ENCODE measurements around the gene SLC25A21.

Gene SLC25A21

DNA sequence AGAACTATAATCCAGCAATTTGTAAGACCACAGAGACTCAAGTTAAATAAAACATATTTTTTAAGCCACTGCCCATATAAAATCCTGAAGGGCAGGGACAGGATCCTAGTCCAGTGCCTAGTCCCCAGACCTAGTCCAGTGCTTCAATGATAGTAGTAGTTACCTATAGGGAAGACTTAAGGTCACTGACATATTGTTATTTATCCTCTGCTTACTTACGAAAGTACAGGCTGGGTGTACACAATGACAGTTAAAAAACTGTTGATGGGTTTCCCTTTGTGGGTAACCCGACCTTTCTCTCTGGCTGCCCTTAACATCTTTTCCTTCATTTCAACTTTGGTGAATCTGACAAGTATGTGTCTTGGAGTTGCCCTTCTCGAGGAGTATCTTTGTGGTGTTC, 192.5 kb downstream of the SLC25A21 start:
- no peak for DNase-seq

GRCh38 chr14:36976571-36977023, 195.8 kb downstream of the SLC25A21 start:
- DNase-seq = no peak

DNA sequence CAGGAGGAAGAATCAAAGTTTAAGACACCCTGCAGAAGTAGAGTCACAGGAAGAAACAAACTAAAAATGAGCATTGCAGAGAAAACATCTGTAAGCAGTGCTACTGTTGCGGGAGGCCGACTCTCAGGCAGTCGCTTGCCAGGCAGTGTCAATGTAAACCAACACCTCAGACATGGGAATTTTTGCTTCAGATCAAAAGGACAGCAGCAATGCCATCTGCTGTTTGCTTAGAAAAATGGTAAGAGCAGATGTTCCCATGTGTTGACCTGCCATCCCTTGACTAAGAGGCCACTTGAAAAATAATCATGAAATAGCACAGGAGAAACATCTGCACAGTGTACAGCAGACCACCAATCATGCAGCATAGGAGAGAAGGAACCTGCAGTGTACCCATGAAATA, 196.6 kb downstream of the SLC25A21 start:
- no peak for DNase-seq

DNA sequence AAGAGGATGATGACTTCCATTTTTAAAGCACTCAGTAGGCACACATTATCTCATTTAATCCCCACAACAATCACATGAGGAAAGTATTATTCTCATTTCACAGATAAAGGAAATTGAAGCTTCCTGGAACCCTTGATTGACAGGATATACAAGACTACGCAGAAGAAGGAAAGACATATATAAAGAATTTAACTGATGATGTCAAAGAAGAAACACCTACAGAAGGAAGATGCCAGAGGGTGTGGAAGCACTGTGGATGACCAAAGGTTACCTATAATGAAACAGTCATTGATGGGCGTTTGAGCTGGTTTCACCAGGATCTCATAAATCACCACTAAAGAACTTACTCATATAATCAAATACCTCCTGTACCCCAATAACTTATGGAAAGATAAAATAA, 197.4 kb downstream of the SLC25A21 start:
- no peak for DNase-seq

- DNase-seq = no peak
Measured at GRCh38 chr14:36973806-36974442, 198.5 kb downstream of the SLC25A21 start.

GRCh38 chr14:36971263-36971855, 201.0 kb downstream of the SLC25A21 start:
- no peak for DNase-seq

GRCh38 chr14:36967892-36968555, 204.4 kb downstream of the SLC25A21 start:
- DNase-seq = no peak

DNA sequence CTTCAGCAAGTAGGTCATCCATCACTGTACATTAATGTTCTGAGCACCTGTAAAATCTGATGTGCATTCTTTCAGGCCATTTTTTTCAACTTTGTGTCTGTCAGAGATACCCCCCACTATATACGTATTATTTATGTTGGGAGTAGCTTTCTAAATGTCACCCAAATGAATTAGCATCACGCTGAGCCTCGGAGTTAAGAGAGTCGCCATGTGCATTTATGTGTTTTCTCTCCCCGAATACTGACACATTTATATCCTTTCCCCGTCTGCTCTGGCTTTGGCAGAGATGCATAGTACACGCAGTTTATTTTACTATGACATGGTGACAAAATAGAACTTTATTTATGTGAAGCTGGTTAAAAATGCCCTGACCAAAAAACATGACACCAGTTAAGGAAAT, 216.4 kb downstream of the SLC25A21 start:
- no peak for DNase-seq

DNA sequence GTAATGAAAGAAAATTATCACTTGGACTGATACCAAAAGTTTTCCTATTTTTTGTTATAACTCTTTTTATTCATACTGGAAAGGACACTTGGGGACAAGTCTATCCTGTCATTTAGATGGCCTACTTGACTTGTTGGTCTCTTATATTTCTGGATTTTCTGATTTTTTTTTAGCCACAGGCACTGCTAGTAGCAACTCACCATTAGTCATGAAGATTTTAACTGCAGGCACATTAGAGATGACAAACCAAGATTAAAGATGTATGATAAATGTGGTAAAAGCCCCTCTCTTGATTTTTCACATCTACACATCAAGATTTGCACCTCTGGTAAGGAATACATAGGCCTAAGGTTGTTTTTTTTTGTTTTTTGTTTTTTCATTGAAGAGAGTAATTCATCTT, 217.0 kb downstream of the SLC25A21 start:
- DNase-seq = no peak

DNA sequence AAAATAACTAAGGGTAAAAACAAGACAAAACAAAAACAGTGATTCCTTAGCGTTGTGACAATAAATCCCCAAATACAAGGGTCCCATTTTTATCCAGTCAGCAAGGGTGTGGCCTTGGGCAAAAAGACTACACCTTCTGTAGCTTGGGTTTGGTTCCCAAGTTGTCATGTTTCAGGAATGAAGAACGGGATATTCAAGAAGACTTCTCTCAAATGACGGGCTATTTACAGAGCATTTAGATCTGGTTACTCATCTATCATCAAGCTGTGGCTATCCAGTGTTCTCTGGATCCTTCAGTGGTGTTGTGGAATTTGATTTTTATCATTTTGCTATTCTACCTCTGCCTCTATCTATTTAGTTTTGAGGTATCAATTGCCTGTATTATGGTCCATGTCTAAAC, 219.7 kb downstream of the SLC25A21 start:
- no peak for DNase-seq

DNA sequence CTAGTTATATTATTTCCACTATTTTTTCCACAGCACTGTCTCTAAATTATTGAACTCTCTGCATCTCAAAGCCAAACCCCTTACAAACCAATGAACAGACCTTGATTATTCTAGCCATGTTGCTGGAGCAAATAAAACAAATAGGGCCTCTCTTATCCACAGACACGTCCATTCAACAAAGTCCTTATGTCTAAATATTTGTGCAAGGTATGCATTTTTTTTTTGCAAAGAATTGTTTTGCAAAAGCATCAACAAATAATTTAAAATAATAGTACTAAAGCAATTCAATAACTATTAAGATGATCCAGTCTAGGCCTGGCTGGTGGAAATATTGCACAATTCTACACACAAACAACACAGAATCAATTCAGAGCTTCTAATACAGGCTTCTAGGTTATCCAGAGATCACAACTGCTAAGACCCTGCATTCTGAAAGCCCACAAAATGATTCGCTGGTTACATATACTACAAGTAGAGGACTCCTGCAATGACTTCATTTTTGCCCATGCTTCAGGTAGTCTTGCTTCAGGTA, 221.0 kb downstream of the SLC25A21 start:
- no peak for DNase-seq

DNA sequence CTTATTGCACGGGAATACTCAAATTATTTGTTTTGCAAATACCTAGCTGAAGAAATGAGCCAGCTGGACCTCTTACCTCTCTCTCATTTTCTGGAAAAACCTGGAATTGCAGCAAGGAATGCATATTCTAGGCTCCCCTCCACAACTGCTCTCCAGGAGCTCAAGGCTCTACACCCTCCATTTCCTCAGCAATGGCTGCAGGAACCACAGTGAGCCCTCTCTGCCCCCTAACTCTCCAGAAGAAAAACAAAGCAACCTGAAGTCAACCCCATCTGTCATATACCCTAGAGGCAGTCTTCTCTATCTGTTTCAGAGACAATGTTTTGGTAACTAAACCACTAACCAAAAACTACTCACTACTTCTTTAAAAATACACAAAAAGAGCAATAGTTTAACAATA, 221.6 kb downstream of the SLC25A21 start:
- no peak for DNase-seq

DNA sequence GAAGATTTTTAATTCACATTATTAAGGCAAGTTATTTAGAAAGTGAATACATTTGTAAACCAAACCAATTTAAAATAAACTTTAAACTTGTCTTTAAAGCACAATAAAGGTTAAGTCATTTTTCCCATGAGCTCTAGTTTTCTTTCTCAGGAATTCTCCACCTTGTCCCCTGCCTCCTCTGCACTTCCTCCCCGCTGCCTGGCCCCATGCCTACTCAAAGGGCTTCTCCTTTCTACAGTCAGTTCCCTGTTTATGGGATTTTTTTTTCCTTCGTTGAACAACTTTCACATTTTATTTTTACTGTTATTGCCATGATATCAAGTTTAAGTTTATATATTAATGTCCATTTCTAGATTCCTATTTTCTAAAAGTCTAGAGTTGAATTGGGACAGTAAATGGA, 223.0 kb downstream of the SLC25A21 start:
- no peak for DNase-seq

DNA sequence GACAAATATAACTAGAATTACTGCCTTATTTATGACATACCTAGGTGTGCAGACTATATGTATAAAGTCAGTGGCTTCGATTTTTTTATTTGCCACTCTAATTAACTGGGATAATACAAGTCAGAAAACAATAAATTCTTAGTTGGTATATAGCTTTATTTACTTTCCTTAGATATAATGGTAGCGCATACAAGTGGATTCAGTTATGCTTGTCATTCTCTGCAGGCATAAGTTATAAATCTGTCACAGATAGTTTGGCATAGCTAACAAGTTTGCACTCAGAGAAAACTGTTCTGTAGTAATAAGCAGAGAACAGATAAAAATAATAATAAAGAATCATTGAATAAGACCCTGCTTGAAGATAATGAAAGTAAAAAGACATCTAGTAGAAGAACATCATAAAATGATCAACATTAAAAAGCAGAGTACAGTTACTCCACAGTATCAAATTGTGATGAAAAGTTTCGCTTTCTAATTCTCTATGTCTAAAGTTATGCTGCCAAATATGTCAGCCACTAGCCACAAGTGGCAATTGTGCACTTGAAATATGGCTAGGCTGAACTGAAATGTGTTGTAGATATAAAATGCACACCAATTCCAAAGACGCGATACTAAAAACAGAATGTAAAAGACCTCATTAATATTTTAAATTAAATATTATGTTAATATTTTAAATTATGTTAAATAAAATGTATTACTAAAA, 224.1 kb downstream of the SLC25A21 start:
- no peak for DNase-seq

GRCh38 chr14:36947362-36947761, 225.0 kb downstream of the SLC25A21 start:
- no peak for DNase-seq

DNA sequence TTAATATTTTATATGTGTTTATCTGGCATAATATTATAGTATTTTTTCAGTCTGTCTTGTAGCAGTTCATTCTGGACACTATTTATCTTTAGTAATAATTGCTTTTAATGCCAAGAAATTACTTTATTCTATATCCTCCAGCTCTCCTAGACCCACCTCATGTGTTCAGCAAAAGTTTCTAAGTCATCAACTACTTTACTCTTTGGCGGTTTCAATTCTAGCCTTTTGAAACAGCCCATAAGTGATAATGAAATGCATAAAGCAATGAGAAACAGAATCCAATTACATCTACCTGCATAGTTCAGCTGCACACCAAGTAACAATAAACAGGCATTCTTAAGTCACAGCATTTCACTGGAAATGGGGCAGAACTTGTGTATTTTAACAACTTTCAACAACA, 225.5 kb downstream of the SLC25A21 start:
- no peak for DNase-seq

DNA sequence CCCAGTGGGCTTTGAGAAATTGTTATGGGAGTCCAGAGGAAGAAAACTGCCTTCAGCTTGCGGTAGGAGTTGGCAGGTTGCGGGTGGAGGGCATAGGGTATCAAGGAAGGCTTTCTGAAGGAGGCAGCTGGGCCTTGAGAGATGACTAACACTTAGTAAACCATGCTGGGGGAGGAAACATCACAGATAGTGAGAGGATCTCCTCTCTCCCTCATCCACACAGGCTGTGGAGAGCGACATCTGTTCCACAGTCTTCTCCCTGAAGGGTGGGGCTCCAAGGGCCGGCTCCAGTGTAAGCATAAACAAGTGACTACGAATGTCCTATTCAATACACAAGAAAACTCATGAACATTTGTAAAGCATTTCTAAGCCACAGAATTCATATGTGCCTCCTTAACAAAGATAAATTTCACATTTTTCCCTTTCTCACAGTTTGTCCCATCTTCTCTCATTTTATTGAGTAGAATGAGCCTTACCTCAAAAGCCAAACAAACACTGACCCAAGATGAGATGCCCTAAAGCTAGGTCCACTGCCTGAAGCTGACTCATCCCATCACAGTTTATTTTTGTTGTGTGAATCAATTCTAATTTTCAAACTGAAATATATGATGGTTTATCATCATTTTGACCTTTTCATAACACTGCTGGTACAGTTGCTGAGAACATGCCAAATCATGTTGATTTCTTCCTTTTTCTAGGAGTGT, 227.9 kb downstream of the SLC25A21 start:
- DNase-seq = no peak

DNA sequence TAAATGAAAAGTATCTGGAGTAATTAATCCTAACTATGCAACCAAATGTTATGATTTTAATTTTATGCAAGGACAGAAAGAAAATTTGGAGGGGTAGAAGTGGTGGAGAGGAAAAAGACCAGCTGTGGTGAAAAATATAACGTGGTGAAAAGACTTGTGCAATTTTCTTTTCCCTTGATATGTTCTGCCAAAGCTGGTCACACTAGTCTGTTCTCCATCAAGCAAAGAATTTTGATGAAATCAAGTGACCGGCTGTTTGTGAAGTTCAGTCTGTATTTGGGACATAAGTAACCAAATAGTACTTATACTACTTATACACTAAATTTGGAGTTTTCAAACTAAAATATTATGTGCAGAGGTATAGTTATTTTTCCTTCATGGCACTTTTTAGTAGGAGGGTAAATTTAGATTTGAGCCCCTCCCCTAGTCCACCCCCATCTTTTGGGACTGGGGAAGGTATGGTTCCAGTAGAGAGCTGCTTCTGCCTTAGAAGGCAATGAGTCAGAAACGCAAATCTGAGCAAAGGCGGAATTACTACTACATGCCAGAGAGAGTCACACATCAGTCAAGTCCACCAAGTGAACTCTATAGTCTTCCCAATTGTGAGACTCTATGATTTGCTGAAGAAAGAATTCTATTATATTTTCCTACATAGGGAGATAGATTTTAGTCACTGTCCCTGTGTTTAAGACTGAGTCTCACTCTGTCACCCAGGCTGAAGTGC, 229.7 kb downstream of the SLC25A21 start:
- no peak for DNase-seq

GRCh38 chr14:36941783-36942521, 230.5 kb downstream of the SLC25A21 start:
- peak; percentile 20 to 49 for DNase-seq

- no peak for DNase-seq
Measured at GRCh38 chr14:36940476-36940875, 231.9 kb downstream of the SLC25A21 start.

GRCh38 chr14:36939265-36939664, 233.1 kb downstream of the SLC25A21 start:
- no peak for DNase-seq
